GM21390 (cell line): Measurements from ENCODE around the gene DCHS2.
"Not testable (repeated sequence)": the region's sequence is repeated elsewhere in the genome, so short reads cannot be mapped to it uniquely, and the experiment has no call there.

Experiments
- ATAC-seq: cut with Tn5 transposase; IDR thresholded peaks from one replicate; pipeline ENCODE4 v1.9.1; 2021; ENCODE audit not compliant: unreplicated experiment

The DCHS2 gene

DNA sequence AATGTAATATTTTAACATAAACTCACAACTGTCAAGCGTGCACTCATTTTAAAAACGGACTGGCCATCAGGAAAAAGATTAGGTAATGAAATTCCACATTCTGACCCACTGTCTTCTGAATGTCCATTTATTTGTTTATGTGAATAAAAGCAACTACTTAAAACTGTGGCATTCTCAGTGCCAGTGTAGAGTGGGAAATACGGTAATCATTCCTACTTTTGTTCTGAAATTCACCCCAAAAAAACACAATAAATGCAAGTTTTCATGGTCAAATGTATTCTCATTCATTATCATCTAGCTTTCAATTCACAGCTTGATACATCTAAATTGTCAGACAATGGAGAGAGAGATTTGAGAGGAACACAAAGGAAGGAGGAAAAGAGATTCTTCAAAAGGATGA lies 260.9 kb downstream of the DCHS2 start:
- ATAC-seq = no peak

DNA sequence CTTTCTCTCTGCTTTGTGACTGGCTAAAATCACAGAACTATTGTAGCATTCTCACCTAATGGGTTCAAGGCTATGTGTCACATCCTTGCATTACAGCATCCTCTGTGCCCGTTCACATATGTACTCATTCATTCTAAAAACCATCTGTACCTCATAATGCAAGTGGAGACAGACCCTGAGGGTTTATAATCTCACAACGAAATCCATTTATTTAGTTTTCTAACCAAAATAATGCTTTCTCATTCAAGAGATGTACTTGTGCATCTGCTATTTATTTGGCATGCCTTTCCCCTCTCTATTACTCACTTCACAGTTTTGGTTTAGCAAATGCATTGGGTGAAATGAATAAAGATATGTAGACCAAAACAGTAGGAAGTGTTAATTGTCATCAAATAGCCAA lies 261.5 kb downstream of the DCHS2 start:
- no peak for ATAC-seq

DNA sequence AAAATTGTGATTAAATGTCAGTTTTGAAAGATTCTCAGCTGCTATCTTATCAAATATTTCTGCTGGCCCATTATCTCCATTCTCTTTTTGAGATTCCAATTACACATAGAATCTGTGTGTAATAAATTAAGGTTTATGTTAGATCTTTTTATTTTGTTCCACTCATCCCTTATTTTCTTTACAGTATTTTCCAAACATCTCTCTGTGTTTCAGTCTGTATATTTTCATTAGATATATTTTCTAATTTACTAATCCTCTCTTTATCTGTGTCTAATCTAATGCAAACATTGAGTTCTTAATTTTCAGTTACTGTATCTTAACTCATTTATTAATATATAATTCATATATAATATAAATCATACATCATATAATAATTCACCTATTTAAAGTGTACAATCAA lies 268.7 kb downstream of the DCHS2 start:
- ATAC-seq = no peak

DNA sequence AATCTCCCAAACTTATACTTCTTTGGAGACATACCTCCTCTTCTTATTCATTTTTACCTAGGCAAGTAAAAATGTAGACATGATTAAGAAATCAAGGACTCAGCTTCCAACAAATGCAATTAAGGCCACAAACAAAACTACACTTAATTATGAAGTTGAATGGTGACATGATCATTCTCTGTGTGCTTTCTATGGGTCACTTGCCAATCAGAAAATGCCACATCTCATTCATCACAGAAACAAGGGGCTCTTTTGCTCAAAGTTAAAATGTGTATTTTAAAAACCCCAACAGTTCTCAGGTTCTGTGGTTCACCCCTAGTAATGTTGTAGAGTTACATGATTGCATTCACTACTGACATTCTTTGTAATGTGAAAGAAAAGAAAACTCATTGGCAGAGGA lies 273.5 kb downstream of the DCHS2 start:
- ATAC-seq = no peak

DNA sequence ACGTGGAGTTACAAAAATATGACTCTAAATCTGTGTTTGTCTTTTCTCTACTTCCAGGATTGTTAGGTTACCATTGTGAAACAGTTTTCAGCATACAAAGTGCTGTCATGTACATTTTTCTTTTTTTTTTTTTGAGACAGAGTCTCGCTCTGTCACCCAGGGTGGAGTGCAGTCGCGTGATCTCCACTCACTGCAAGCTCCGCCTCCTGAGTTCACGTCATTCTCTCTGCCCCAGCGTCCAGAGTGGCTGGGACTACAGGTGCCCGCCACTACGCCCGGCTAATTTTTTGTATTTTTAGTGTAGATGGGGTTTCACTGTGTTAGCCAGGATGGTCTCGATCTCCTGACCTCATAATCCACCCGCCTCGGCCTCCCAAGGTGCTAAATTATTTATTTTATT lies 274.2 kb downstream of the DCHS2 start:
- ATAC-seq = not testable (repeated sequence)

DNA sequence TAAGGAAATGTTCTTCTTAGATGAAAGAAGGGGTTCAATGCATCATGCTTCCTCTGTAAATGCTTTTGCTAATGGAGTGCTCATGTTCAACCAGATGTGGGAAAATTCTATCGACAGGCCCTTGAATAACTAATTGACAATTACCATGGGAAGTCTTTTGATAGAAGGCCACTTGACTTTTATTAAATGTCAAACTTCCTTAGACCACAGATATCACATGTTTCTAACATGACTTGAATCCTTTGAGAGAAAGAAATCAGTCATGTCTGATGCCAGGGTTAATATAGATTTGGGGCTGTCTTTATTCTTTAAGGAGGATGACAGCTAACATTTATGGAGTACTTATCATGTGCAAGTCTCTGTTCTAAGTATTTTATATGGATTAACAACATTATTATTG lies 280.1 kb downstream of the DCHS2 start:
- ATAC-seq = no peak

DNA sequence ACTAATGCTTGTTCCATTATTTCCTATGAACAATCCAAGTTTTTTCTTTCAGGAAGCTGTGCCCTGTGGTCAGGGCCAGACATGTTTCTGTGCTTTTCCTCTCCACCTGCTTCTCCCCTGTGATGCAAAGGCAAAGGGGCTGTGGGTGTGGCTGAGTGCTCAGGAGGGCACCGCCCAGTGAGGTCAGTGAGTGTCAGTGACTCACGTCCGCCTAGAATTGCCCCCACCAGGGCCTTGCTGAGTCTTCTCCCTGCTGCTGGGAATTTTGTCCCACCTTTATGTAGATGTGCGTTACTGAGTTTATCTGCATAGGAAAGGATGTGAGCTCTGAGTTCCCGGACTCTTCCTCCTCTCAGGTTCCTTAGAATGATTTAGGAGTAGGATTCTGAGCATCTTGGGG lies 283.2 kb downstream of the DCHS2 start:
- no peak for ATAC-seq

DNA sequence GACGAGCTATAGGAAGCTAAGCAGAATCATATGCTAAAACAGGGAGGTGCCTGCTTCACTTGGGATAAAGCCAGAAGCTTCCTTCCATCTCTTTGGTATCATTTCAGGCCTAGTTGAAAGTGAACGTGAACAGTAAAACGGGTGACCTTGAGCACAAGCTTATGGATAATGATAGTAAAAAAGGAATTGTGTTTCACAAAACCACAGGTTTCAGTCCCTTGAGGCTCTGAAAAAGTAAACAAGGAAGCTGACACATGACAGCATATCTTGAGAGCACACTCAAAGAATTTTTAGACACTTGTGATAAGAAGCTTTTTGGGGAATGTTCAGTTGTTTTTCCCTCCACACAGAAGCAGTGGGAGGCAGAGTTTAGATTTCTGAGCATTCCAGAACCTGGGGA lies 286.1 kb downstream of the DCHS2 start:
- no peak for ATAC-seq

DNA sequence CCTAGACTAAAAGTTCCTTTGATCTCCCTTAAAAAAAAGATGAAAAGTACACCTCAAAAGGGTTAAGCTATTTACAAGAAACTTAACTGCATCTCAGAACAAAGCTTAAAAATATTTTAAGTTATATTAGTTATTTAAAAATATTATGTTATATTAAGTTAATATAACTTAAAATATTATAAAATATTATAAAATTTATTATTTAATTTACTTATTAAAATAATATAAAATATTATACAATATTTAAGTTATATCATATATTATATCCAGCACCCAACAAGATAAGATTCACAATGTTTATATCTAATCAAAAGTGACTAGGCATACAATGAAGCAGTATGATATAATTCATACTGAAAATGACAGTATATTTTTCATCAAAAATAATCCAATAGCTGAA lies 296.9 kb downstream of the DCHS2 start:
- no peak for ATAC-seq

DNA sequence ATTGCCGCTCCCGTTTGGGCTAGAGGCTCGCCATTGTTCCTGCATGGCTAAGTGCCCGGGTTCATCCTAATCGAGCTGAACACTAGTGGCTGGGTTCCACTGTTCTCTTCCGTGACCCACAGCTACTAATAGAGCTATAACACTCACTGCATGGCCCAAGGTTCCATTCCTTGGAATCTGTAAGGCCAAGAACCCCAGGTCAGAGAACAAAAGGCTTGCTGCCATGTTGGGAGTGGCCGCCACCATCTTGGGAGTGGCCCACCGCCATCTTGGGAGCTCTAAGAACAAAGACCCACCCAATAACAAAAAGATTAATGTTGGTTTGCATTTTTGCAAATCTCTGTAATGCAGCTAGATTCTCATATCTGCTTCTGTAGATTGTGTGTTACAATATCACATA lies 299.0 kb downstream of the DCHS2 start:
- ATAC-seq = no peak

DNA sequence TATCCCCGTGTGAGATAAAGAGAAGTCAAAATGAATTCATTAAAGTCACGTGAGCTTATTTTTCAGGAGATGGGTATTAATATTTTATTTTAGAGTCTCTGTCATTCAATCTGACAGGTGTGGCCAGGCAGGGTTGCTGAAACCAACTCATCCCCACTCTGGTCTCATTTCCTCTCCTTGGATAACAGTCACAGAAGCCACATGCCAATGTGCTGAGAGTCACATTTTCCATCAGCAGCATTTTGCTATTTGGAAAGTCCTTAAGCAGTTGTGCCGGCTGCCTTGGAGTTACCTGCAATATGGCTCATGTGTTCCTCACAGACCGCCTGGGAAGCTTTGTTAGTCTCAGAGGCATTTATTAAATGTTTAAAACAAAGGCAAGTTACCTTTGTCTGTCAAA lies 302.3 kb downstream of the DCHS2 start:
- ATAC-seq = no peak

DNA sequence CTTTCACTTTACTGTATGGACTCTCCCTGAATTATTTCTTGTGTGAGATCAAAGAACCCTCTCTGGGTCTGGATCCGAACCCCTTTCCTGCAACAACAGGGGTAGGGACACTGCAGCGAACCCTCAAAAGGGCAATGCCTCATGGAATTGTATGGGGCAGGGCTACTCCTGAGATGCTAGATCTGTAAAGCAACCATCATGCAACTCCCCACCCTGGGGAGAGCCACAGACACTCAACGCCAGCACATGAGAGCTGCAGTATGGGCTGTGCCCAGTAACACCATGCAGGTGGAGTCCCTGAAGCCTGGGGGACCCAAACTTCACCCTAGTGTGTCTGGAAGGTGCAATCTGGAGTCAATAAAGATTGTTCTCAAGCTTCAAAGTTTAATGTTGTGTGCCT lies 304.7 kb downstream of the DCHS2 start:
- ATAC-seq = no peak

DNA sequence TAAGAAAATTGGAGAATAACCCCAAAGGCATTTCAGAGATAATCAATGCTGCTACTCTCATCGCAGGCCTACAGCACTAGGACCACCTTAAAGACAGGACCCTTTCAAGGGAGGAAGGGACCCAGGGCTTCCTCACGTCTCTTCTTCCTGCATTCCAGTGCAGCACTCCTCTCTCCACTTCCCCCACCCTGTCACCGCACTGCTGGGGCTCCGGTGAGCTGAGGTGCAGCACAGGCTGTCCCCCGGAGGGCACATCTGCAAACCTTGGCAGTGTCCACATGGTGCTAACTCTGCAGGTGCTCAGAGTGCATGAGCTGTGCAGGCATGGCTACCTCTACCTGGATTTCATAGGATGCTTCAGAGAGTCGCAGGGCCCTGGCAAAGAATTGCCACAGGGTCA lies 305.6 kb downstream of the DCHS2 start:
- ATAC-seq = no peak

DNA sequence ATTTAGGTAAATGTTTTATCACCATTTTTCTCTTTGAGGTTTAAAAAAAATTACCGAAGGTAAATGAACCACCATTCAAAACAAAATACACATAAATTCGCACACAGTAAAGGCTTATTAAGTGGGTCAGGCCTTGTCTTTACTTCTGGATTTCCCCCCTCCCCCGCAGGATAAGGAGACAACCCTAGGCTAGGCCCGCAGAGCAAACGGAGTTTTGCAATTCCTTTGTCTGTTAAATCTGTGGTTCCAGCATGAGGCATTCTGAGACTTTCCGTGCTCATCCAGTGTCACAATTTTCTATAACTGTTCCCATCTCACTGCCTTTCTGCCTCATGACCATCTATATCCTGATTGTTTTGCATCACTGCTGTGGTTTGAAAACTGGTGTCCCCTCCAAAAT lies 307.4 kb downstream of the DCHS2 start:
- ATAC-seq = no peak

DNA sequence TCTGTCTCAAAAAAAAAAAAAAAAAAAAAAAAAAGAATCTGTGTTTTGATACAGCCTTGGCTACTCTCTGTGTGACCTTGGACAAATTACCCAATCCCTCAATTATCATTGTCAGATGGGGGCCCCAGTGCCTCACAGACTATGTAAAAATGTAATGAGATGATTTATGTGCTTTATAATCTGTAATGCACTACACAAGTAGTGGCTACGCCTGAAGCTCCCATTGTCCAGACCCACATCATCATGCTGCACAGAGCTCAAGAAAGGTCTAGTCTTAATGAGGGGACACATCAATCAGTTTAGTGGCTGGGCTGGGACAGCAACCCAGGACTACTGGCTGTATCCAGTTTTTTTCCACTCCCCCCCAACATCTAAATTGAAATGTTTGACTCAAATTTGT lies 308.3 kb downstream of the DCHS2 start:
- no peak for ATAC-seq
